Peyer's patch (tissue), 4 donors: Measurements from ENCODE around the gene MAP3K6.

Experiments
- CTCF ChIP-seq, 6 experiments: fragments of 450-650 bp in 4 of 6; fragments of 200-600 bp in 2 of 6; sonication (generic) in 1 of 6; IDR thresholded peaks; one replicate each; pipeline ENCODE4 v1.5.1; 2017 to 2019; ENCODE audit warnings: antibody characterized with exemption in 6 of 6, mild to moderate bottlenecking in 3 of 6, moderate library complexity in 1 of 6
- POLR2A ChIP-seq, 2 donors: fragments of 450-650 bp; IDR thresholded peaks; one replicate each; pipeline ENCODE4 v1.5.1; 2017; ENCODE audit warnings: antibody characterized with exemption in 2 of 2, mild to moderate bottlenecking in 2 of 2, moderate library complexity in 2 of 2

DNA sequence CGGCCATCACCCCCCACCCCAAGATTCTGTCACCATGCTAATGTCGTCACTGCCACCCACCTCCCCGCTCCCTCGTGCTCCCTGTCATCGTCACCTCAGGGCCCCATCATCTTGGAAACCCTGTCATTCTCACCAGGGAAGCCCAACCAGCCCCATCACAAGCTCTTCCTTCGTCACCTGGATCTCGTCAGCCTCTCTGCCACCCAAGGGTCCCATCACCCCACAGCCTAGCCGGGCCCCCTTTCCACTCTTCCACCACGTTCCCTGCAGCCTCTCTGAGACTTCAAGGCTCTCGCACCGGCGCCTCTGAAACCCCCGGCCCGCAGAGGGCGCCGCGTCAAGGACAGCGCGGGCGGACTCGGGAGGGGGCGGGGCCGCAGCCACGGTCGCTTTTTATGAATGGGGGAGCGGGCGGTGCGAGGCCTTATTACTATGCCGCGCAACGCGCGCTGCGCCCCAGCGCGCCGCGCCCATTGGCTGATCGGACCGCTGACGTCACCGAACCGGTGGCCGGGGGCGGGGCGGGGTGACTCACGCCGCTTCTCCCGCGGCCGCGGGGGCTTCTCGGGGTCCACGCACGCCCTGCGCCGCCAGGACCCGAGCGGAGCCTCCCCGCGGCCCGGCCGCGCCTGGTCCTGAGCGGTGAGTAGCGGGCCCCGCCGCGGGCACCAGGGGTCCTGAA, 25.5 kb upstream of the MAP3K6 start, which contains the start of gene GPR3:
- TF ChIP-seq CTCF (IDR thresholded peaks at IDR 0.05) (peak in 5 of 6 experiments; percentile 50 to 54 (median 50)), POLR2A (IDR thresholded peaks at IDR 0.05) (no peak)
